HG02885 (cell line): ENCODE results near the gene FBXO42.

ENCODE experiments used
- ATAC-seq: cut with Tn5 transposase; IDR thresholded peaks from one replicate; pipeline ENCODE4 v1.9.1; 2021; ENCODE audit warnings: mild to moderate bottlenecking; ENCODE audit not compliant: unreplicated experiment, poor library complexity

The FBXO42 gene

DNA sequence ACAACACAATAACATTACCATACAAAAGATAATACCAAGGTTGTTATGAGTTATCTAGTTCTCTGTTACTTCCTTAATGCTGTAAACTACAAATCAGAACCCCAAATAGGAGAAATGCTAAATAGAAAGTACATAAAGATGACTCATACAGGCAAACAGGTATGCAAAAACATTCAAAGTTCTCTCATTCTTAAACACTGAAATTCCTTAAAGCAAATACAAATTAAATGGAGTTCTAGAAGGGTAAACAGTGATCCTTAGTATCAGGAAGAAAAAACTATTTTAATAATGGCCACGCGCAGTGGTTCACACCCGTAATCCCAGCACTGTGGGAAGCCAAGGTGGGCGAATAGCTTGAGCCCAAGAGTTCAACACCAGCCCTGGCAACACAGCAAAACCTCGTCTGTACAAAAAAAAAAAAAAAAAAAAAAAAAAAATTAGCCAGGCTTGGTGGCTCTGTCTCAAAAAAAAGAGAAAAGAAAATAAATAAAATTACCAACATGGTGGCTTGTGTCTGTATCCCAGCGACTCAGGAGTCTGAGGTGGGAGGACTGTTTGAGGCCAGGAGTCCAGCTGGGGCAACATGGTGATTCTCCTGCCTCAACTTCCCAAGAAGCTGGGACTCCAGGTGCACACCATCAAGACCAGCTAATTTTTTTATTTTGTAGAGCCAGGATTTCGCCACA lies 17.5 kb downstream of the FBXO42 start:
- ATAC-seq: no peak

DNA sequence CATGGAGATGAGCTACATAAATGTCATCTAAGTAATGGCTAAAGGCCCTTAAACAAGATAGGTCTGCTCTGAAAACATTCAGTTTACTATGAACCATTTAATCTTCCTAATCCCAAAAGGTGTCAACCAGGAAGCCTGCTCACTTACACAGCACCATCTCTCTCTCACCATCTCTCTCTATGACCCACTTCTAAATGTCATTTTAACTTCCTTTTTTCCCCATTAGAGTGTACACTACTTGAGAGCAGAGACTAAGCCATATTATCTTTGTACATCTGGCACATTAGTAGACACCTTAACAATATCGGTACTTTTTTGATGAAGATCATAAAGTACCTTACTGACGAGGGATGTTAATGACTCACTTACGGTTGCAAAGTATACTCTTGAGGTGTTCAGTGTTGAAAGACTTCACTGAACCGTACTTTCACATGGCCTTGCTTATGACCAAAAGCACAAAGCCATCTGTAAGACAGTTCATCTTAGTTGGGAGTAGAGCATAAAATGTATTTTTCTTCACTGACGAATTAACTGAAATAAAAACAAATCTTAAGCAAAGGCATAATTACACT lies 25.4 kb downstream of the FBXO42 start:
- ATAC-seq: no peak

DNA sequence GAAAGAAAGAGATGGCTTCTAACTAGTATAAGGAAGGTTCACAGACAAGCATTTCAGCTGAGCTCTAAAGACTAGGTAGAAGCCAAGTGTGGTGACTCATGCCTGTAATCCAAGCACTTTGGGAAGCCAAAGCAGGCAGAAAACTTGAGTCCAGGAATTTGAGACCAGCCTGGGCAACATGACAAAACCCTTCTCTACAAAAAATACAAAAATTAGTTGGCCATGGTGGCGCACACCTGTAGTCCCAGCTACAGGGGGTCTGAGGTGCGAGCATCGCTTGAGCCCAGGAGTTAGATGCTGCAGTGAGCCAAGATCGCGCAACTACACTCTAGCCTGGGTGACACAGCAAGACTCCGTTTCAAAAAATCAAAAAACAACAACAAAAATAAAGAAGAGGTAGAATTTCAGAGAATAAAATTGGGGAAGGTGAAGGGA lies 27.8 kb downstream of the FBXO42 start:
- no peak for ATAC-seq

DNA sequence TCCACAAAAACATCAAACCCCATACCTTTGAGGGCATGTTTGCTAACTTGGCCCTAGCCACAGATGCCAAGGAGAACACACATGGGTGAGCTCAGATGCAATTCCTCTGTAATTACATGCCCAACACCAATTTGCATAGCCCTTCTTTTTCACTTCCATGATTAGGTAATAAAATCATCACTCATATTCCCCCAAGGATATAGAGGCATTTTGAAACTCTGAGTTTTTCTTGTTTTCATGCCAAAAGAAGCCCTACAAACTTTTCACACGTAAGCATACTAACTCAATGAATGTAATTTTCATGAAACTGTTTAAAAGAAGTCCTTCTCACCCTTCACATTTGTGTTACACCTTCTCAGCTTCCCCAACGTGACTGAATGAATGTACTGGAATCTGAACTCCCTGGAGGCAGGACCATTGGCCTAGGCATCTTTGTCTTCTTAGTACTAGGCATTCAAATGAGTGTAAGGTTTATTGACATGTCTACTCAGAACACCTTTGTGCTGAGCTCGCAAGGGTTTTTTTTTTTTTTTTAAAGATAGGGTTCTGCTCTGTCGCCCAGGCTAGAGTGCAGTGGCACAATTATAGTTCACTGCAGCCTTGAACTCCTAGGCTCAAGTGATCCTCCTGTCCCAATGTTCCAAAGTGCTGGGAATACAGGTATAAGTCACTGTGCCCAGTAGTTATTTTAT lies 31.0 kb downstream of the FBXO42 start:
- no peak for ATAC-seq

DNA sequence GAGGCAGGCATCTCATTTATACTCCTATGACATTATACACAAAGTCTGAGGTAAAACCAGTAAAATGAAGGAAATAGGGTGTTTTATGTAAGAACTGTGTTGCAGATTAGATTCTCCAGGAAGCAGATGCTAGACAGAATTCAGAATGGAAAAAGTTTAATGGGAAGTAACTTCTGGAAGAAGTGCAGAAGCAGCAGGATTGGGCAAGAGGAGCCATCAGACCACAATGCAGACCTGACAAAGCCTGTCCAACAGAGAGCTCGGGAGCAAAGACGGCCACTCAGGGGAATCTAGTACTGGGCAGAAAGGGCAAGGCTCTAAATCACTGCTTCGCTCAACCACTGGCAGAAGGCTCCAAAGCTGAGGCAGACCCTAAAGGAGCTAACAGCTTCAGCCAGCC lies 33.7 kb downstream of the FBXO42 start:
- ATAC-seq: no peak

DNA sequence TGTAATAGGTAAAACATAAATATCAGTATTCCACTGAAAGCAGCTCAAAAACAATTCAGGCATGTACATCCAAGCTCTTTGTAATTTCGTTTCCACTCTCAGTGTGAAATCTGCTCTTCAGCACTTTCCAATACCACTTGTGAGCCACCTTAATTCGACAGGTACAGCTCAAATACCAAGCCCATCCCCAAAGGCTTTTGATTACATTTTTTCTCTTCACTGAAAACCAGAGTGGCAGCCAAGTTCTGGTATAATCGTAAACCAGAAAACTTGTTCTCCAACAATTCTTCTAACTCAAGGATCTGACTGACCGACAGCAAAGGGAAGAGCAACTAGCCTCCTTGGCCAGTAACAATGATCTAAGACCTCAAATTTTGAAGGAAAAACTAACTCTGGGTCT lies 36.8 kb downstream of the FBXO42 start:
- ATAC-seq: no peak

DNA sequence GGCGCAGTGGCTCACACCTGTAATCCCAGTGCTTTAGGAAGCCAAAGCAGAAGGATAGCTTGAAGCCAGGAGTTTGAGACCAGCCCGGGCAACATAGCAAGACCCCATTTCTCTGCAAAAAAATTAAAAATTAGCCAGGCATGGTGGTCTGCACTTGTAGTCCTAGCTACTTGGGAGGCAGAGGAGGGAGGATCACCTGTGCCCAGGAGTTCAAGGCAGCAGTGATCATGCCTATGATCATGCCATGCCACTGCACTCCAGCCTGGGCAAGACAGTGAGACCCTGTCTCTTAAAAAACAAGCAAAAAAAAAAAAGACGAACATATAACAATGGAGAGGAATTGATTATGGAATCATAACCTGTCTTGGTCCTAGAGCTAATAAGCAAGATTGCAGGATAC lies 45.1 kb downstream of the FBXO42 start:
- ATAC-seq: no peak

DNA sequence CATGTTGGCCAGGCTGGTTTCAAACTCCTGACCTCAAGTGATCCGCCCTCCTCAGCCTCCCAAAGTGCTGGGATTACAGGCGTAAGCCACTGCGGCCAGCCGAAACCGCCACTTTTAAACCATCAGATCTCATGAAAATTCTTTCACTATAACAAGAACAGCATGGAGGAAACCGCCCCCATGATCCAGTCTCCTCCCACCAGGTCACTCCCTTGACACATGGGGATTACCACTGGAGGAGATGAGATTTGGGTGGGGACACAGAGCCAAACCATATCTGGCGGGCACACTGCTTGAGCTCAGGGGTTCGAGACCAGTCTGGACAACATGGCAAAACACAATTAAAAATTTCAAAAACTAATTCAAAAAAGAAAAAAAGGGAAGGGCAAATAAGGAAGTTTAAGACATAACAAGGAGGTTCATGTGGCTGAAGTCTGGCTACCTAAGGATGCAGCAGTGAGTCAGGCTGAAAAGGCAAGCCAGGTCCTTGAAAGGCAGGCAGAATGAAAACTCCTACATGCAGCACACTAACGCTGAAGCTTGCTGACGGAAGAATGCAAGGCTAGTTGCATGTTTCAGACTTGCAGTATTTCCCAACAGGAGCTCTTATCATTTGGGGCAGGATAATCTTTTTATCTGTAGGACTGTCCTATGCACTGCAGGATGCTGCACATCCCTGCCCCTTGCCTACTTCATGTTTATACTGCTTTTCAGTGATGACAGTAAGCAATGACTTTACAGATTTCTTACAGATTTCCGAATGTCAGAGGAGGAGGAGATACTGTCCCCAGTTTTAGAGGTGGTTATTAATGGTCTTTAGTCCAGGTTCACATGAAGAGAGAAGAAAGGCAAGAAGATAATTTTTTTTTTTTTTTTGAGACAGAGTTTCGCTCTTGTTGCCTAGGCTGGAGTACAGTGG lies 49.3 kb downstream of the FBXO42 start:
- no peak for ATAC-seq

DNA sequence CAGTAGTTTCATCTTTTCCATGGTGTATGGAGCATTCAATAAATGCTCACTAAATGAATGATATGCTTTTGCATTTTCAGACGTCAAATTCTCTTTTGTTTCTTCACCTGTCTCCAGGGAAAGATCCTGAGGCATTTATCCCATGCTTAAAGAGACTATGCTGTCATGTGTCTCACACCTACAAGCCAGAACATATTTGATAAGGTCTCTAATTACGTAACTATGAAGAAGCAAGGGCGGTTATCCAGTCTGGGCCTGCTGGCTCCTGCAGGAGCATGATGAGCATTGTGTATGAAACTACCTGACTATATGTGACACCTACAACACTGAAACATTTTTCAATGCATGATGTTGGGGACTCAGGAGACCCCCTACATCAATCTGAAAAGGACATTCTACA lies 51.8 kb downstream of the FBXO42 start:
- no peak for ATAC-seq

DNA sequence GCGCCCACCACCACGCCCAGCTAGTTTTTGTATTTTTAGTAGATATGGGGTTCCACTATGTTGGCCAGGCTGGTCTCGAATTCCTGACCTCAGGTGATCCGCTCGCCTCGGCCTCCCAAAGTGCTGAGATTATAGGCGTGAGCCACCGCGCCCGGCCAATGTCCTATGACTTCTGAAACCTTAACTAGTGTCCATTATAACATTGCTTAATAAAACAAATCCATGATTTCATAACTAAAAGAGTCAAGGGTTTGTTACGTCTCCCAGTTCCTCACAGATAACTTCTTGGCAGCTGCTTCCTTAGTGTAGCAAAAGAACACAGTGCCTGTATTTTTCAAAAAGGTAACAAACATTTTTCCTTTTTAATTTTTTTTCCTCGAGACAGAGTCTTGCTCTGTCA lies 53.6 kb downstream of the FBXO42 start:
- no peak for ATAC-seq

DNA sequence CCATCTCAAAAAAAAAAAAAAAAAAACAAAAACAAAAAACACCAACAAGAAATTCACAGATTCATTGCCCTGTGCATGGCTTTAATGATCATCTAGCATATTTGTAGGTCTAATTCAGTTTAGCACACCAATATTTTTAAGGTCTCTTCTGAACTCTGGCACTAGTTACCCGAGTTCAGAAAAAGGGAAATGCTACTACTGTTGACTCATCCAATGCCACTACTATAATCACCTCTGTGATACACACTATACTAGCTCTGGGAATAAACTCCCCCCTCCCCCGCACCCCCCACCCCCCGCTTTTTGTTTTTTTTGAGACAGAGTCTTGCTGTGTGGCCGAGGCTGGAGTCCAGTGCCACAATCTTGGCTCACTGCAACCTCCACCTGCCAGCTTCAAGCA lies 55.6 kb downstream of the FBXO42 start:
- no peak for ATAC-seq

DNA sequence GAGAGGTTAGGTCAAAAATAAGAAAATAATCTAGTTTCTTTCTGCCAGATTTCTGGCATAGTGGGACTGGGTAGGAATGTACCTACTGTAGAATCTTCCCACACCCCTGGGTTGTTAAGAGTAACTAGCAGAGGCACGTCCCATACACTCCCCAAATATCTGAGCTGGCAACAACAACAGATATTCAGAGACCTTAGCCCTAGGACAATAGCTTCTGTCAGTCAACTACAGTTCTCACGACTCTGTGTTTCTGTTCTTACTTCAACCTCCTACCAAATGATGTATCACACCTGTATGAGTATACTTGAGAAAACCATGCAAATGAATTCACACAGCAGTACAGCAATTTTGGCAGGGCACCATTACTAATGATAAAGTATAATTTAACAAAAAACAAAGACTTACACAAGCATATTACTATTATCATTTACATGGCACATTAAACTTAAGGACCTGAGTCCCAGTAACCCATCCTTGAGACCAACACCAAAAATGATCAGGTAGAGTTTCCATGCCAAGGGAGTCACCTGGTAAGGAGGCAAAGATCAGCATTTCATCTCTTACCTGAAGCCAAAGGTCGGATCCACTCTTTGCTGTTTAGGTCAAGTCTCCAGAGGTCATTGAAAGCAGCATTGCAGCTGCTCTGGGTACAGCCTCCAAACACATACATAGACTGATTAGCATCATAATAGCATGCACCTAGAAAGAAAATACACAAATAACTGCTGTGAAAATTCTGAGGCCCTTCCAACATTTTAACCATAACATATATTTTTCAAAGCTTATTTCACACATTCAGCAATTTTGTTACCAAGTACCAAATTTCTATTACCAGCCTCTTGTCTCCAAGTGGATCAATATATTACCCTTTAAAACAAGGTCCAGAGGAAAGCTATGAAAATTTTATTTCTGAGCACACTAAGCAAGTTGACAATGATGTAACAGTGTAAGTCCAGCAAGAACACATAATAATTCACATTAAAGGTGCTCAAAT lies 57.8 kb downstream of the FBXO42 start:
- no peak for ATAC-seq

DNA sequence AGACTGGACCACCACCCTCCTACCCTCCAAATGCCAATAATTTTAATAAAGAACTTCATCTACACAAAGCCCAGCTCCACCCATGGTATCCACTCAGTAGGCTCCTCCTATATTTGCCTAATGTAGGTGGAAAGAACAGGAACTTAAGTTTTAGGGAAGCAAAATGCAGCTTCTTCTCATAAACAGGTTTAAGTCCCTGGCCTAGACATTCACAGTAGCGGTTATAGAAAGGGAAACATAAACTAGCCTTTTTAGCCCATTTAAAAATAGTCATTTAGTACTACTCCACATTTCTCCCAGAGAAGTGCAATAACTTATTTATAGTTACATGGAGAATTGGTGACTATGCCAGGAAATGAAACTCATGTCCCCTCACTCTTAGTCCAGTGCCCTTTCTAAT lies 58.7 kb downstream of the FBXO42 start:
- ATAC-seq: no peak

DNA sequence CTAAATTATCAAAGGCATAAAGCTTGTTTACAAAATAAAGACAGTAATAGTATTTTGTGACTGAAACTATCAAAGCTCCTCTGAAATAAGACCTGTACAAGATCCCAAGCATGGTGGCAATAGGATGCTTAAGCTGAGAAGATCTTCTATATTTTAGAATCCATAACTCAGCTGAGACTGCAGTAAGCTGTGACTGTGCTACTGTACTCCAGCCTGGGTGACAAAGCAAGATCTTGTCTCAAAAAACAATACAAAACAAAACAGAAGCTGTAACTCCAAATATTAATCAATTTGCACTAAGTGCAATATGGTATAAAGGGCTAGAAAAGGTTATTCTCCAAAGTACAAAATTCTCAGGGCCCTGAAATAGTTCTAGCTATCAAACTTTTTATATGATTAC lies 59.5 kb downstream of the FBXO42 start:
- no peak for ATAC-seq

DNA sequence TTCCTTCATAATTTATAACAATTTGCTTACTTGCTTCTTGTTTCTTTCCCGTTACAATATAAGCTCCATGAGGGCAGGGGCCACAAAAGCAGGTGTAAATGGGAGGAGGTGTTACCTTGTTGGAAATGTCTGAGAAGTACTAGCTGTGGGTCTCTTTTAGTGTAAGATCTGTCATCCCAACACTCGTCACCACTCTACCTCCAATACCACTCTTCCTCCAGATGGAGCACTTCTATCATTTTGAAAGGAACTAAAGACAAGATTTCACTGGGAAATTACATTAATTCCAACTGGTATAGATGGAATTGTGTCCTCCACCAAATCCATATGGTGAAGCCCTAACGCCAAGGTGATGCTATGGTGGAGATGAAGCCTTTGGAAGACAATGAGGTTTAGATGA lies 62.3 kb downstream of the FBXO42 start:
- ATAC-seq: no peak

DNA sequence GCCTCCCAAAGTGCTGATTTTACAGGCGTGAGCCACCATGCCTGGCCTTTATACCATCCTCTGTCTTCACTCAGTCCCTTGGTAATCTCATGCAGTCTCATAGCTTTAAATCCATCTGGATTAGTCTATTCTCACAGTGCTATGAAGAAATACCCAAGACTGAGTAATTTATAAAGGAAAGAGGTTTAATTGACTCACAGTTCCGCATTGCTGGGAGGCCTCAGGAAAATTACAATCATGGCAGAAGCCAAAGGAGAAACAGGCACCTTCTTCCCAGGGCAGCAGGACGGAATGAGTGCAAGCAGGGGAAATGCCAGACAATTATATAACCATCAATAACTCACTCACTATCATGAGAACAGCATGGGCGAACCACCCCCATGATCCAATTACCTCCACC lies 66.2 kb downstream of the FBXO42 start:
- no peak for ATAC-seq

DNA sequence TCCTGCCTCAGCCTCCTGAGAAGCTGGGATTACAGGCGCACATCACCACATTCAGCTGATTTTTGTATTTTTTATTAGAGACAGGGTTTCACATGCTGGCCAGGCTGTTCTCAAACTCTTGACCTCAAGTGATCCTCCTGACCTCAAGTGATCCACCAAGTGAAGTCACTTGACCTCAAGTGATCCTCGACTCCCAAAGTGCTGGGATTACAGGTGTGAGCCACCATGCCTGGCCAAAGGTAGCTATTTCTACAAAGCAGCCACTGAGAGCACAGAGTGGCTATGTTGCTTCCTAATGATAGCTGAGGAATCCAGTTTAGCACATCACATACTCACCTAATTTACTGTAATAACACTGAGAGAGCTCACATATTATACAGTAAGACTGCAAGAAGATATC lies 70.5 kb downstream of the FBXO42 start:
- no peak for ATAC-seq

DNA sequence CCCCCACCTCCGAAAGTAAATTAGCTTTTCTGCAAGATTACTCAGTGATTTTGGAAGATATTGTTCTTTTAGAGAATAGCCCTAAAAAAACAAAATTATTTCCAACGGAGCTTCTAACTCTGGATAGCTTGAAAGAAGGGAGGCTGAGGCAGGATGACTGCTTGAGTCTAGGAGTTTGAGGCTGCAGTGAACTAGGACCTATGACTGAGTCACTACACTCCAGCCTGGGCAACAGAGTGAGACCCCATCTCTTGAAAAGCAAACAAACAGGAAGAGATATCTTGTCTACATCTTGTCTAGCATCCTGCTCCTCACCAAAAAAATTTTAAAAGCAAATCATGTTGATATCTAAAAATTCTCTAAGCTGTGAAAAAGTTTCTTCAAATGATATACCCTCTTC lies 73.1 kb downstream of the FBXO42 start:
- ATAC-seq: no peak

DNA sequence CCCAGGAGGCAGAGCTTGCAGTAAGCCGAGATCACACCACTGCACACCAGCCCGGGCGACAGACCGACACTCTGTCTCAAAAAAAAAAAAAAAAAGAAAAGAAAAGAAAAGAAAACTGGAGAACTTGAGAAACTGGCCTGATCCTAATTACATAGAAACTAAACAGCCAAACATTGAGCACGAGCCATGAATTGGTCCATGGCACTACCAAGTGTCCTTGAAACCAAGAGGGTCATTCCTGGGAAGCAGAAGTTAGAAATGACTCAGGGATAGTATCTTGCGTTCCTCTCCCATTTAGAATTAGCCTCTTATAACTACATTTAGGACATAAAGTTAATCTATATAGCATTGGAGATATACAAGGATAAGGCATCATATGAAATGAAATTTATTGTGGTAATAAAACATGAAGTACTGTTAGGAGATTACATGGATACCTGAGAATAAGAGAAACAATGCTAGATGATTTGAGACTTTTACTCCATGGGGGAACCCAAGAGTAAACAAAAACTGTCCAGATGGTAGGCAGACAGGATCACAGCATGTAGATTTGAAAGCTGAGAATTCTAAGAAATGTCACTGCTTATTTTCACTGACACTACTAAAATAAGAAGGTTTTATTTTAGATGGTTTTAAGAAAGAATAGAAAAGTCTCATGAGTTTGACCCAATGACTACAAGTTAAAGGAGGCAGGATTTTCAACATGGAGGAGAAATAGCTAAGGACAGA lies 75.8 kb downstream of the FBXO42 start:
- no peak for ATAC-seq
